GM23338 (cell line): Measurements from ENCODE around the gene SLC9A8. TPM values are rescaled to one million over a fixed set of nuclear protein-coding genes. Genes with fewer than 3 reads are reported as not detected.
A peak's percentile ranks its signal among the peaks of the same experiment; 100 is the strongest.

Experiments
- ATAC-seq: fragments of 200-7000 bp; cut with Tn5 transposase; 3 replicates; pipeline ENCODE4 v1.9.1; 2020
- DNase-seq: peaks from one replicate; pipeline ENCODE4 v3.0.0-alpha.2; 2015; ENCODE audit warnings: low spot score
- H2AFZ ChIP-seq: fragments of 200-600 bp; sonication (generic); 2 replicates; pipeline ENCODE4 v1.8.0; 2016; ENCODE audit warnings: antibody characterized with exemption, mild to moderate bottlenecking, moderate library complexity
- H3F3A ChIP-seq: fragments of 200-600 bp; sonication (generic); replicated peaks from 2 replicates; pipeline ENCODE4 v1.8.0; 2017; ENCODE audit warnings: antibody characterized with exemption, mixed run types, low read depth
- H3K27ac ChIP-seq: fragments of 200-600 bp; sonication (generic); 2 replicates; pipeline ENCODE4 v1.6.1; 2016; ENCODE audit warnings: low read depth
- H3K27me3 ChIP-seq: fragments of 200-600 bp; sonication (generic); 2 replicates; pipeline ENCODE4 v1.8.0; 2016; ENCODE audit warnings: mild to moderate bottlenecking, mixed run types, moderate library complexity; ENCODE audit not compliant: insufficient read depth
- H3K36me3 ChIP-seq: fragments of 200-600 bp; sonication (generic); 2 replicates; pipeline ENCODE4 v1.8.0; 2016; ENCODE audit warnings: mild to moderate bottlenecking; ENCODE audit not compliant: insufficient read depth
- H3K4me1 ChIP-seq: fragments of 200-600 bp; sonication (generic); 2 replicates; pipeline ENCODE4 v1.8.0; 2016; ENCODE audit warnings: mild to moderate bottlenecking, moderate library complexity; ENCODE audit not compliant: insufficient read depth
- H3K4me2 ChIP-seq: fragments of 200-600 bp; sonication (generic); 2 replicates; pipeline ENCODE4 v1.7.1; 2017; ENCODE audit warnings: mixed run types
- H3K4me3 ChIP-seq: fragments of 200-600 bp; sonication (generic); 2 replicates; pipeline ENCODE4 v1.6.1; 2016; ENCODE audit warnings: mixed run types
- H3K79me2 ChIP-seq: fragments of 200-600 bp; sonication (generic); replicated peaks from 2 replicates; pipeline ENCODE4 v1.8.0; 2017; ENCODE audit warnings: mild to moderate bottlenecking; ENCODE audit not compliant: insufficient read depth
- H3K9me2 ChIP-seq: fragments of 200-600 bp; sonication (generic); 2 replicates; pipeline ENCODE4 v1.8.0; 2017; ENCODE audit not compliant: insufficient read depth
- H4K20me1 ChIP-seq: fragments of 200-600 bp; sonication (generic); replicated peaks from 2 replicates; pipeline ENCODE4 v1.8.0; 2017; ENCODE audit warnings: mild to moderate bottlenecking; ENCODE audit not compliant: insufficient read depth
- H3K27ac Mint-ChIP-seq: 2 replicates; pipeline ENCODE4 v1.8.0; 2020; ENCODE audit warnings: inconsistent platforms, mild to moderate bottlenecking, moderate library complexity, mixed read lengths
- H3K27me3 Mint-ChIP-seq: 3 replicates; pipeline ENCODE4 v1.8.0; 2022; ENCODE audit warnings: low read depth, mild to moderate bottlenecking, moderate library complexity, mixed read lengths, inconsistent platforms; ENCODE audit not compliant: insufficient read depth, poor library complexity
- H3K36me3 Mint-ChIP-seq: 3 replicates; pipeline ENCODE4 v1.8.0; 2021; ENCODE audit warnings: low read depth, mild to moderate bottlenecking, inconsistent platforms, moderate library complexity, mixed read lengths
- H3K4me1 Mint-ChIP-seq: 3 replicates; pipeline ENCODE4 v1.8.0; 2020; ENCODE audit warnings: mild to moderate bottlenecking, inconsistent platforms, mixed read lengths
- H3K4me3 Mint-ChIP-seq: 3 replicates; pipeline ENCODE4 v1.8.0; 2021; ENCODE audit warnings: moderate library complexity, mild to moderate bottlenecking, inconsistent platforms, mixed read lengths
- H3K9me3 Mint-ChIP-seq: 3 replicates; pipeline ENCODE4 v1.8.0; 2020; ENCODE audit warnings: moderate library complexity, mild to moderate bottlenecking, inconsistent platforms, mixed read lengths
- CREB1 ChIP-seq: fragments of 250-450 bp; sonication (Bioruptor Pico); IDR thresholded peaks from 2 replicates; pipeline ENCODE4 v1.5.0; 2020; ENCODE audit warnings: low read depth, mild to moderate bottlenecking, moderate library complexity
- EZH2 ChIP-seq: fragments of 200-600 bp; sonication (generic); IDR thresholded peaks from one replicate; pipeline ENCODE4 v1.8.0; 2017; ENCODE audit warnings: antibody characterized with exemption, mild to moderate bottlenecking, low read depth; ENCODE audit not compliant: unreplicated experiment
- EZH2phosphoT487 ChIP-seq: fragments of 200-600 bp; sonication (generic); IDR thresholded peaks from one replicate; pipeline ENCODE4 v1.8.1; 2018; ENCODE audit warnings: antibody characterized with exemption; ENCODE audit not compliant: unreplicated experiment
- JUNB ChIP-seq: IDR thresholded peaks from one replicate; pipeline ENCODE4 v1.6.1; 2016; ENCODE audit warnings: antibody characterized with exemption; ENCODE audit not compliant: unreplicated experiment
- NANOG ChIP-seq: IDR thresholded peaks from 2 replicates; pipeline ENCODE4 v1.6.1; 2016; ENCODE audit warnings: antibody characterized with exemption, borderline replicate concordance
- POLR2AphosphoS5 ChIP-seq: IDR thresholded peaks from 2 replicates; pipeline ENCODE4 v1.6.1; 2016; ENCODE audit warnings: antibody characterized with exemption, low read depth
- STAT1 ChIP-seq: IDR thresholded peaks from one replicate; pipeline ENCODE4 v1.6.1; 2016; ENCODE audit warnings: antibody characterized with exemption; ENCODE audit not compliant: unreplicated experiment
- ZNF114 ChIP-seq: fragments of 250-450 bp; sonication (Bioruptor Pico); IDR thresholded peaks from 2 replicates; pipeline ENCODE4 v1.5.0; 2020; ENCODE audit warnings: mild to moderate bottlenecking, moderate library complexity
- ZNF331 ChIP-seq: fragments of 250-450 bp; sonication (Bioruptor Pico); IDR thresholded peaks from 2 replicates; pipeline ENCODE4 v1.5.0; 2020; ENCODE audit warnings: low read depth, mild to moderate bottlenecking, moderate library complexity
- polyA plus RNA-seq: library from polyadenylated mRNA; unstranded; fragments of >200 nt; fragmentation: Nextera tagmentation; extraction: Ambion mirVana; gene quantifications from 2 replicates; pipeline ENCODE4 v1.2.1, GENCODE V29; 2016
- total RNA-seq: library from RNA; depleted of rRNA; stranded (reverse); fragments of >200 nt; shearing (Covaris generic); gene quantifications from 2 replicates; pipeline ENCODE4 v1.2.3, GENCODE V29; 2014
- TF ChIP-seq, protein P1 (sequence below): fragments of 250-450 bp; sonication (Bioruptor Pico); IDR thresholded peaks from 2 replicates; pipeline ENCODE4 v1.5.0; 2020; ENCODE audit warnings: mild to moderate bottlenecking, moderate library complexity
- TF ChIP-seq, protein P2 (sequence below): IDR thresholded peaks from 2 replicates; pipeline ENCODE4 v1.6.1; 2016; ENCODE audit warnings: antibody characterized with exemption
- TF ChIP-seq, protein P3 (sequence below): IDR thresholded peaks from one replicate; pipeline ENCODE4 v1.6.1; 2018; ENCODE audit warnings: antibody characterized with exemption; ENCODE audit not compliant: unreplicated experiment
- TF ChIP-seq, protein P4 (sequence below), 2 experiments: fragments of 200-600 bp in 1 of 2; sonication (generic) in 1 of 2; conservative IDR thresholded peaks; 2 replicates each; pipeline versions ENCODE4 v1.5.1 to v1.6.1; 2016 to 2017; ENCODE audit warnings: antibody characterized with exemption in 2 of 2, low read depth in 2 of 2, mild to moderate bottlenecking in 2 of 2, moderate library complexity in 1 of 2

The SLC9A8 gene
- total and polyA plus RNA-seq, 2 experiments from 2014 or later: 2.6 to 6.4 TPM

DNA sequence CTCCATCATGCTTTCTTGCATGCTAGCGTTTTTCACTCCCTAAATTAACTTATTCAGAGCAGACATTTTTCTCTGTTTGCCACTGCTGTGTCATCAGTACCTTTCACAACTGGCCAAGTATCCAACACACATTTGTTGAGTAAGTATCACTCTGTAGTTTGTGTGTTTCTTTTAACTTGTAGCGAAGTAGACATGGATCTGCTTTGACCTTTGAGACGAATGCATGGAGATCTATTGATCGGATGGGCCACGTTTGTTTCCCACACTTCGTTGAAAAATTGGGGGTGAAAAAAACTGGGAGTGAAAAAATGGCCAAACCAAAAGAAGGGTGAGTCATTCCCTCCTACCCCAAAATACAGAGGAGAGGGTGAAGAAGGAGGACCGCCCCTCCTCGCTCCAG, 12.9 kb upstream of the SLC9A8 start:
- Histone ChIP-seq H3K4me2 (no peak overlapping the region), H3K9me2 (no peaks in the 10 kb centered on the region), H3K27ac (no peak overlapping the region), H2AFZ (0 out of 2 replicates have a peak overlapping the region, but pooled peaks have one; percentile 11), H3K36me3 (no peaks in the 10 kb centered on the region), H3K4me3 (no peak overlapping the region), H3F3A (no peaks in the 10 kb centered on the region), H4K20me1 (no peaks in the 10 kb centered on the region), H3K4me1 (no peaks in the 10 kb centered on the region), H3K27me3 (no peaks in the 10 kb centered on the region), H3K79me2 (no peaks in the 10 kb centered on the region)
- no peak for ATAC-seq
- Mint-ChIP-seq H3K27ac (no peak overlapping the region), H3K4me1 (no peaks in the 10 kb centered on the region), H3K36me3 (no peaks in the 10 kb centered on the region), H3K9me3 (no peaks in the 10 kb centered on the region; the same call in 2 of the 3 replicates), H3K4me3 (no peak overlapping the region), H3K27me3 (peaks cover 4% of the 10 kb centered on the region)
- TF ChIP-seq JUNB (no peak), EZH2phosphoT487 (no peak), NANOG (no peak), STAT1 (no peak), POLR2AphosphoS5 (no peak), ZNF331 (CRISPR knock-in tag) (no peak), CREB1 (no peak), ZNF114 (CRISPR knock-in tag) (no peak), EZH2 (no peak)
- TF ChIP-seq, protein P1, sequence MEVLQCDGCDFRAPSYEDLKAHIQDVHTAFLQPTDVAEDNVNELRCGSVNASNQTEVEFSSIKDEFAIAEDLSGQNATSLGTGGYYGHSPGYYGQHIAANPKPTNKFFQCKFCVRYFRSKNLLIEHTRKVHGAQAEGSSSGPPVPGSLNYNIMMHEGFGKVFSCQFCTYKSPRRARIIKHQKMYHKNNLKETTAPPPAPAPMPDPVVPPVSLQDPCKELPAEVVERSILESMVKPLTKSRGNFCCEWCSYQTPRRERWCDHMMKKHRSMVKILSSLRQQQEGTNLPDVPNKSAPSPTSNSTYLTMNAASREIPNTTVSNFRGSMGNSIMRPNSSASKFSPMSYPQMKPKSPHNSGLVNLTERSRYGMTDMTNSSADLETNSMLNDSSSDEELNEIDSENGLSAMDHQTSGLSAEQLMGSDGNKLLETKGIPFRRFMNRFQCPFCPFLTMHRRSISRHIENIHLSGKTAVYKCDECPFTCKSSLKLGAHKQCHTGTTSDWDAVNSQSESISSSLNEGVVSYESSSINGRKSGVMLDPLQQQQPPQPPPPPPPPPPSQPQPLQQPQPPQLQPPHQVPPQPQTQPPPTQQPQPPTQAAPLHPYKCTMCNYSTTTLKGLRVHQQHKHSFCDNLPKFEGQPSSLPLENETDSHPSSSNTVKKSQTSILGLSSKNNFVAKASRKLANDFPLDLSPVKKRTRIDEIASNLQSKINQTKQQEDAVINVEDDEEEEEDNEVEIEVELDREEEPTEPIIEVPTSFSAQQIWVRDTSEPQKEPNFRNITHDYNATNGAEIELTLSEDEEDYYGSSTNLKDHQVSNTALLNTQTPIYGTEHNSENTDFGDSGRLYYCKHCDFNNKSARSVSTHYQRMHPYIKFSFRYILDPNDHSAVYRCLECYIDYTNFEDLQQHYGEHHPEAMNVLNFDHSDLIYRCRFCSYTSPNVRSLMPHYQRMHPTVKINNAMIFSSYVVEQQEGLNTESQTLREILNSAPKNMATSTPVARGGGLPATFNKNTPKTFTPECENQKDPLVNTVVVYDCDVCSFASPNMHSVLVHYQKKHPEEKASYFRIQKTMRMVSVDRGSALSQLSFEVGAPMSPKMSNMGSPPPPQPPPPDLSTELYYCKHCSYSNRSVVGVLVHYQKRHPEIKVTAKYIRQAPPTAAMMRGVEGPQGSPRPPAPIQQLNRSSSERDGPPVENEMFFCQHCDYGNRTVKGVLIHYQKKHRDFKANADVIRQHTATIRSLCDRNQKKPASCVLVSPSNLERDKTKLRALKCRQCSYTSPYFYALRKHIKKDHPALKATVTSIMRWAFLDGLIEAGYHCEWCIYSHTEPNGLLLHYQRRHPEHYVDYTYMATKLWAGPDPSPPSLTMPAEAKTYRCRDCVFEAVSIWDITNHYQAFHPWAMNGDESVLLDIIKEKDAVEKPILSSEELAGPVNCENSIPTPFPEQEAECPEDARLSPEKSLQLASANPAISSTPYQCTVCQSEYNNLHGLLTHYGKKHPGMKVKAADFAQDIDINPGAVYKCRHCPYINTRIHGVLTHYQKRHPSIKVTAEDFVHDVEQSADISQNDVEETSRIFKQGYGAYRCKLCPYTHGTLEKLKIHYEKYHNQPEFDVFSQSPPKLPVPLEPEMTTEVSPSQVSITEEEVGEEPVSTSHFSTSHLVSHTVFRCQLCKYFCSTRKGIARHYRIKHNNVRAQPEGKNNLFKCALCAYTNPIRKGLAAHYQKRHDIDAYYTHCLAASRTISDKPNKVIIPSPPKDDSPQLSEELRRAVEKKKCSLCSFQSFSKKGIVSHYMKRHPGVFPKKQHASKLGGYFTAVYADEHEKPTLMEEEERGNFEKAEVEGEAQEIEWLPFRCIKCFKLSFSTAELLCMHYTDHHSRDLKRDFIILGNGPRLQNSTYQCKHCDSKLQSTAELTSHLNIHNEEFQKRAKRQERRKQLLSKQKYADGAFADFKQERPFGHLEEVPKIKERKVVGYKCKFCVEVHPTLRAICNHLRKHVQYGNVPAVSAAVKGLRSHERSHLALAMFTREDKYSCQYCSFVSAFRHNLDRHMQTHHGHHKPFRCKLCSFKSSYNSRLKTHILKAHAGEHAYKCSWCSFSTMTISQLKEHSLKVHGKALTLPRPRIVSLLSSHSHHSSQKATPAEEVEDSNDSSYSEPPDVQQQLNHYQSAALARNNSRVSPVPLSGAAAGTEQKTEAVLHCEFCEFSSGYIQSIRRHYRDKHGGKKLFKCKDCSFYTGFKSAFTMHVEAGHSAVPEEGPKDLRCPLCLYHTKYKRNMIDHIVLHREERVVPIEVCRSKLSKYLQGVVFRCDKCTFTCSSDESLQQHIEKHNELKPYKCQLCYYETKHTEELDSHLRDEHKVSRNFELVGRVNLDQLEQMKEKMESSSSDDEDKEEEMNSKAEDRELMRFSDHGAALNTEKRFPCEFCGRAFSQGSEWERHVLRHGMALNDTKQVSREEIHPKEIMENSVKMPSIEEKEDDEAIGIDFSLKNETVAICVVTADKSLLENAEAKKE: no peak
- TF ChIP-seq, protein P2, sequence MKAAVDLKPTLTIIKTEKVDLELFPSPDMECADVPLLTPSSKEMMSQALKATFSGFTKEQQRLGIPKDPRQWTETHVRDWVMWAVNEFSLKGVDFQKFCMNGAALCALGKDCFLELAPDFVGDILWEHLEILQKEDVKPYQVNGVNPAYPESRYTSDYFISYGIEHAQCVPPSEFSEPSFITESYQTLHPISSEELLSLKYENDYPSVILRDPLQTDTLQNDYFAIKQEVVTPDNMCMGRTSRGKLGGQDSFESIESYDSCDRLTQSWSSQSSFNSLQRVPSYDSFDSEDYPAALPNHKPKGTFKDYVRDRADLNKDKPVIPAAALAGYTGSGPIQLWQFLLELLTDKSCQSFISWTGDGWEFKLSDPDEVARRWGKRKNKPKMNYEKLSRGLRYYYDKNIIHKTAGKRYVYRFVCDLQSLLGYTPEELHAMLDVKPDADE: no peak
- TF ChIP-seq, protein P3, sequence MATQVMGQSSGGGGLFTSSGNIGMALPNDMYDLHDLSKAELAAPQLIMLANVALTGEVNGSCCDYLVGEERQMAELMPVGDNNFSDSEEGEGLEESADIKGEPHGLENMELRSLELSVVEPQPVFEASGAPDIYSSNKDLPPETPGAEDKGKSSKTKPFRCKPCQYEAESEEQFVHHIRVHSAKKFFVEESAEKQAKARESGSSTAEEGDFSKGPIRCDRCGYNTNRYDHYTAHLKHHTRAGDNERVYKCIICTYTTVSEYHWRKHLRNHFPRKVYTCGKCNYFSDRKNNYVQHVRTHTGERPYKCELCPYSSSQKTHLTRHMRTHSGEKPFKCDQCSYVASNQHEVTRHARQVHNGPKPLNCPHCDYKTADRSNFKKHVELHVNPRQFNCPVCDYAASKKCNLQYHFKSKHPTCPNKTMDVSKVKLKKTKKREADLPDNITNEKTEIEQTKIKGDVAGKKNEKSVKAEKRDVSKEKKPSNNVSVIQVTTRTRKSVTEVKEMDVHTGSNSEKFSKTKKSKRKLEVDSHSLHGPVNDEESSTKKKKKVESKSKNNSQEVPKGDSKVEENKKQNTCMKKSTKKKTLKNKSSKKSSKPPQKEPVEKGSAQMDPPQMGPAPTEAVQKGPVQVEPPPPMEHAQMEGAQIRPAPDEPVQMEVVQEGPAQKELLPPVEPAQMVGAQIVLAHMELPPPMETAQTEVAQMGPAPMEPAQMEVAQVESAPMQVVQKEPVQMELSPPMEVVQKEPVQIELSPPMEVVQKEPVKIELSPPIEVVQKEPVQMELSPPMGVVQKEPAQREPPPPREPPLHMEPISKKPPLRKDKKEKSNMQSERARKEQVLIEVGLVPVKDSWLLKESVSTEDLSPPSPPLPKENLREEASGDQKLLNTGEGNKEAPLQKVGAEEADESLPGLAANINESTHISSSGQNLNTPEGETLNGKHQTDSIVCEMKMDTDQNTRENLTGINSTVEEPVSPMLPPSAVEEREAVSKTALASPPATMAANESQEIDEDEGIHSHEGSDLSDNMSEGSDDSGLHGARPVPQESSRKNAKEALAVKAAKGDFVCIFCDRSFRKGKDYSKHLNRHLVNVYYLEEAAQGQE: no peak
- TF ChIP-seq, protein P4, sequence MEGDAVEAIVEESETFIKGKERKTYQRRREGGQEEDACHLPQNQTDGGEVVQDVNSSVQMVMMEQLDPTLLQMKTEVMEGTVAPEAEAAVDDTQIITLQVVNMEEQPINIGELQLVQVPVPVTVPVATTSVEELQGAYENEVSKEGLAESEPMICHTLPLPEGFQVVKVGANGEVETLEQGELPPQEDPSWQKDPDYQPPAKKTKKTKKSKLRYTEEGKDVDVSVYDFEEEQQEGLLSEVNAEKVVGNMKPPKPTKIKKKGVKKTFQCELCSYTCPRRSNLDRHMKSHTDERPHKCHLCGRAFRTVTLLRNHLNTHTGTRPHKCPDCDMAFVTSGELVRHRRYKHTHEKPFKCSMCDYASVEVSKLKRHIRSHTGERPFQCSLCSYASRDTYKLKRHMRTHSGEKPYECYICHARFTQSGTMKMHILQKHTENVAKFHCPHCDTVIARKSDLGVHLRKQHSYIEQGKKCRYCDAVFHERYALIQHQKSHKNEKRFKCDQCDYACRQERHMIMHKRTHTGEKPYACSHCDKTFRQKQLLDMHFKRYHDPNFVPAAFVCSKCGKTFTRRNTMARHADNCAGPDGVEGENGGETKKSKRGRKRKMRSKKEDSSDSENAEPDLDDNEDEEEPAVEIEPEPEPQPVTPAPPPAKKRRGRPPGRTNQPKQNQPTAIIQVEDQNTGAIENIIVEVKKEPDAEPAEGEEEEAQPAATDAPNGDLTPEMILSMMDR (conservative IDR thresholded peaks at IDR 0.05; ENCODE audit: low read depth in 2 of 2): no peak
- no peak for DNase-seq
